IMR-90 (cell line): ENCODE data around the gene SLC7A6. TPM values are rescaled to one million over a fixed set of nuclear protein-coding genes. Genes with fewer than 3 reads are reported as not detected.

Experiments used
- ATAC-seq: fragments of 200-7000 bp; cut with Tn5 transposase; 2 replicates; pipeline ENCODE4 v1.9.1; 2020; ENCODE audit warnings: low read depth, mild to moderate bottlenecking, moderate library complexity
- BruUV-seq: library from RNA; stranded (reverse); fragments of 400-500 nt; replicated peaks from 2 replicates; lab custom pipeline; 2021; lab: Mats Ljungman, UMichigan
- CTCF ChIA-PET: fragments of 300-600 bp; formaldehyde crosslinking; extraction: SDS; loops from one replicate; lab custom pipeline; 2021; ENCODE audit warnings: antibody characterized with exemption; lab: Yijun Ruan, JAX
- POLR2A ChIA-PET: fragments of 300-600 bp; sonication (Branson Sonifier 250); formaldehyde crosslinking; loops from one replicate; lab custom pipeline; 2022; ENCODE audit warnings: antibody characterized with exemption; ENCODE audit not compliant: unreplicated experiment; lab: Charles Lee
- DNase-seq: peaks from one replicate; pipeline ENCODE4 v3.0.0; 2013
- H2AFZ ChIP-seq: replicated peaks from 2 replicates; pipeline ENCODE3; 2013; ENCODE audit warnings: low read length, mild to moderate bottlenecking; ENCODE audit not compliant: poor library complexity
- H2AK5ac ChIP-seq: 2 replicates; pipeline ENCODE4 v1.6.1; 2013; ENCODE audit warnings: low read depth, low read length, inconsistent platforms
- H2AK9ac ChIP-seq: replicated peaks from 2 replicates; pipeline ENCODE3; 2013; ENCODE audit warnings: mild to moderate bottlenecking, low read depth, low read length, moderate library complexity; ENCODE audit not compliant: poor library complexity
- H2BK120ac ChIP-seq: 2 replicates; pipeline ENCODE4 v1.6.1; 2013; ENCODE audit warnings: low read depth, low read length, inconsistent platforms
- H2BK15ac ChIP-seq: 3 replicates; pipeline ENCODE4 v1.6.1; 2013; ENCODE audit warnings: low read depth, low read length, inconsistent platforms
- H2BK20ac ChIP-seq: 2 replicates; pipeline ENCODE4 v1.6.1; 2013; ENCODE audit warnings: low read depth, mild to moderate bottlenecking, inconsistent platforms, low read length, moderate library complexity
- H2BK5ac ChIP-seq: 2 replicates; pipeline ENCODE4 v1.6.1; 2013; ENCODE audit warnings: mild to moderate bottlenecking, low read depth, low read length, inconsistent platforms; ENCODE audit not compliant: poor library complexity, severe bottlenecking
- H3K14ac ChIP-seq: replicated peaks from 2 replicates; pipeline ENCODE4 v1.6.1; 2013; ENCODE audit warnings: low read depth, low read length, inconsistent platforms
- H3K18ac ChIP-seq: 2 replicates; pipeline ENCODE4 v1.6.1; 2013; ENCODE audit warnings: low read depth, low read length, control low read depth
- H3K23ac ChIP-seq: 2 replicates; pipeline ENCODE4 v1.6.1; 2013; ENCODE audit warnings: low read depth, low read length, inconsistent platforms
- H3K27ac ChIP-seq: 2 replicates; pipeline ENCODE4 v1.5.1; 2013; ENCODE audit warnings: mild to moderate bottlenecking, control low read depth, low read length; ENCODE audit not compliant: insufficient read depth
- H3K27me3 ChIP-seq: 2 replicates; pipeline ENCODE4 v1.6.1; 2013; ENCODE audit warnings: low read length; ENCODE audit not compliant: control insufficient read depth, insufficient read depth
- H3K36me3 ChIP-seq: 2 replicates; pipeline ENCODE4 v1.6.1; 2013; ENCODE audit warnings: low read length, mixed read lengths; ENCODE audit not compliant: control insufficient read depth, insufficient read depth
- H3K4ac ChIP-seq: 2 replicates; pipeline ENCODE4 v1.6.1; 2013; ENCODE audit warnings: low read depth, low read length, inconsistent platforms
- H3K4me1 ChIP-seq: 2 replicates; pipeline ENCODE4 v1.6.1; 2013; ENCODE audit warnings: low read length, mixed read lengths; ENCODE audit not compliant: control insufficient read depth, insufficient read depth
- H3K4me2 ChIP-seq: 2 replicates; pipeline ENCODE4 v1.6.1; 2013; ENCODE audit warnings: low read depth, mild to moderate bottlenecking, control low read depth, low read length, moderate library complexity
- H3K4me3 ChIP-seq: 2 replicates; pipeline ENCODE4 v1.5.1; 2013; ENCODE audit warnings: low read depth, mild to moderate bottlenecking, control low read depth, low read length, moderate library complexity; ENCODE audit not compliant: insufficient read depth
- H3K56ac ChIP-seq: 2 replicates; pipeline ENCODE4 v1.6.1; 2013; ENCODE audit warnings: low read length, inconsistent platforms; ENCODE audit not compliant: insufficient read depth; ENCODE audit errors: extremely low read depth
- H3K79me1 ChIP-seq, 2 experiments: 2 replicates each; pipeline ENCODE4 v1.6.1; 2013; ENCODE audit warnings: low read length in 2 of 2, inconsistent platforms in 1 of 2, low read depth in 1 of 2
- H3K9ac ChIP-seq: 2 replicates; pipeline ENCODE4 v1.6.1; 2013; ENCODE audit warnings: low read depth, low read length, control low read depth
- H3K9me1 ChIP-seq: 2 replicates; pipeline ENCODE4 v1.6.1; 2013; ENCODE audit warnings: low read length, inconsistent platforms; ENCODE audit not compliant: insufficient read depth
- H3K9me3 ChIP-seq: 2 replicates; pipeline ENCODE4 v1.6.1; 2013; ENCODE audit warnings: low read length; ENCODE audit not compliant: control insufficient read depth, insufficient read depth
- H4K20me1 ChIP-seq: 2 replicates; pipeline ENCODE4 v1.6.1; 2013; ENCODE audit warnings: low read length, inconsistent platforms; ENCODE audit not compliant: insufficient read depth
- H4K5ac ChIP-seq: 2 replicates; pipeline ENCODE4 v1.6.1; 2013; ENCODE audit warnings: mild to moderate bottlenecking, low read depth, low read length, control low read depth
- H4K8ac ChIP-seq, 2 experiments: 2 replicates each; pipeline ENCODE4 v1.6.1; 2013; ENCODE audit warnings: low read depth in 2 of 2, low read length in 2 of 2, control low read depth in 1 of 2, inconsistent platforms in 1 of 2
- H4K91ac ChIP-seq: 2 replicates; pipeline ENCODE4 v1.6.1; 2013; ENCODE audit warnings: low read depth, low read length, inconsistent platforms; ENCODE audit not compliant: insufficient read depth
- BHLHE40 ChIP-seq: fragments of 150-350 bp; IDR thresholded peaks from 2 replicates; pipeline ENCODE4 v1.6.1; 2016; ENCODE audit warnings: mild to moderate bottlenecking, low read depth, low read length
- CEBPB ChIP-seq: IDR thresholded peaks from 2 replicates; pipeline ENCODE4 v1.6.1; 2012; ENCODE audit warnings: low read depth, low read length, improper control_type of control experiment
- CHD1 ChIP-seq: IDR thresholded peaks from 2 replicates; pipeline ENCODE4 v1.6.1; 2012; ENCODE audit warnings: low read depth, low read length, improper control_type of control experiment
- CTCF ChIP-seq: conservative IDR thresholded peaks from 2 replicates; pipeline ENCODE4 v1.5.1; 2012; ENCODE audit warnings: mild to moderate bottlenecking, low read depth, low read length, improper control_type of control experiment
- ELK1 ChIP-seq: fragments of 150-350 bp; IDR thresholded peaks from 2 replicates; pipeline ENCODE4 v1.6.1; 2016; ENCODE audit warnings: low read depth, mild to moderate bottlenecking, low read length, moderate library complexity, borderline replicate concordance
- FOS ChIP-seq: fragments of 150-350 bp; IDR thresholded peaks from 2 replicates; pipeline ENCODE4 v1.6.1; 2016; ENCODE audit warnings: low read depth, low read length
- MAFK ChIP-seq: IDR thresholded peaks from 2 replicates; pipeline ENCODE4 v1.6.1; 2012; ENCODE audit warnings: low read depth, low read length, improper control_type of control experiment
- MAZ ChIP-seq: IDR thresholded peaks from 2 replicates; pipeline ENCODE4 v1.6.1; 2012; ENCODE audit warnings: low read depth, mild to moderate bottlenecking, low read length, improper control_type of control experiment, moderate library complexity, borderline replicate concordance
- MXI1 ChIP-seq: IDR thresholded peaks from 2 replicates; pipeline ENCODE4 v1.6.1; 2012; ENCODE audit warnings: low read depth, mild to moderate bottlenecking, low read length, moderate library complexity, borderline replicate concordance
- NFE2L2 ChIP-seq: fragments of 150-350 bp; IDR thresholded peaks from 2 replicates; pipeline ENCODE4 v1.6.1; 2016; ENCODE audit warnings: low read depth, mild to moderate bottlenecking, low read length
- RAD21 ChIP-seq: IDR thresholded peaks from 2 replicates; pipeline ENCODE4 v1.6.1; 2012; ENCODE audit warnings: low read length, improper control_type of control experiment
- RCOR1 ChIP-seq: IDR thresholded peaks from 2 replicates; pipeline ENCODE4 v1.6.1; 2012; ENCODE audit warnings: mild to moderate bottlenecking, low read length, improper control_type of control experiment; ENCODE audit not compliant: insufficient replicate concordance
- RFX5 ChIP-seq: IDR thresholded peaks from 2 replicates; pipeline ENCODE4 v1.8.0; 2012; ENCODE audit warnings: low read depth, mild to moderate bottlenecking, low read length, moderate library complexity
- USF2 ChIP-seq: fragments of 150-350 bp; IDR thresholded peaks from 2 replicates; pipeline ENCODE4 v1.6.1; 2017; ENCODE audit warnings: mild to moderate bottlenecking, antibody characterized with exemption, low read length, low read depth
- WGBS, 2 experiments: methylation state at CpG; one replicate each; pipeline versions ENCODE4 v1.1.5 to v1.1.7; 2013; ENCODE audit warnings: missing lambda C conversion rate in 2 of 2; ENCODE audit not compliant: insufficient read length in 1 of 2; ENCODE audit errors: extremely low coverage in 2 of 2; 5-methylcytosine and 5-hydroxymethylcytosine counted together
- dilution Hi-C: fragments of 300-500 bp; cut with HindIII; formaldehyde crosslinking; loops from one replicate; pipeline ENCODE4 v1.14.3; 2018; ENCODE audit warnings: low sequenced_read_pairs; ENCODE audit not compliant: unreplicated experiment
- in situ Hi-C: fragments of 300-500 bp; cut with MboI; formaldehyde crosslinking; loops from 3 replicates; pipeline ENCODE4 v1.14.3; 2019; ENCODE audit warnings: low sequenced_read_pairs, inconsistent platforms, mixed read lengths
- intact Hi-C: fragments of 100-400 bp; cut with micrococcal nuclease; formaldehyde crosslinking; loops from 2 replicates; pipeline ENCODE4 v1.10.0; 2022
- polyA plus RNA-seq, 3 experiments: library from polyadenylated mRNA; depleted of rRNA; stranded (reverse); fragments of >200 nt; gene quantifications; 2 replicates each; pipeline ENCODE4 v1.2.3, GENCODE V29; 2012; ENCODE audit warnings: low replicate concordance in 1 of 3
- total RNA-seq: library from RNA; depleted of rRNA; stranded (reverse); fragments of >200 nt; gene quantifications from 2 replicates; pipeline ENCODE4 v1.2.3, GENCODE V29; 2012

The SLC7A6 gene
- total and polyA plus RNA-seq, 2 of the 4 experiments (the other 2 are of a cell fraction), result 29.4 to 36.1 TPM

GRCh38 chr16:68309799-68310198 is 45.5 kb downstream of the SLC7A6 start:
- Histone ChIP-seq H3K9me1 (no peaks in the 10 kb centered on the region; the same call in 1 of the 2 replicates), H2BK5ac (peak overlapping the region; percentile 18), H2BK120ac (no peak overlapping the region), H3K4me1 (peaks cover 9% of the 10 kb centered on the region), H3K79me1 (peaks cover 26 to 71% of the 10 kb centered on the region in 2 experiments), H2AK9ac (peak overlapping the region; percentile 98), H4K8ac (peak overlapping the region; percentile 51 to 67; a peak in 2 of 4 replicates), H3K9ac (peak overlapping the region; percentile 85), H3K4me2 (peak overlapping the region; percentile 98), H3K4ac (peak overlapping the region; percentile 84), H4K91ac (no peak overlapping the region), H4K20me1 (peaks cover 11% of the 10 kb centered on the region; the same call in 1 of the 2 replicates), H3K9me3 (no peaks in the 10 kb centered on the region), H3K36me3 (peaks cover 17% of the 10 kb centered on the region), H2BK20ac (no peak overlapping the region), H3K27me3 (no peaks in the 10 kb centered on the region), H3K18ac (no peak overlapping the region), H3K27ac (peak overlapping the region; percentile 89), H2AFZ (no peak overlapping the region), H3K14ac (peak overlapping the region; percentile 42), H3K56ac (no peak overlapping the region), H3K23ac (peak overlapping the region; percentile 87; the same call in 1 of the 2 replicates), H2AK5ac (peak overlapping the region; percentile 11; the same call in 1 of the 2 replicates), H4K5ac (no peak overlapping the region; the same call in 1 of the 2 replicates), H2BK15ac (no peak overlapping the region), H3K4me3 (peak overlapping the region; percentile 97)
- CTCF ChIA-PET, result no interaction called here
- dilution Hi-C loops (no loop called here), in situ Hi-C loops (no loop called here), intact Hi-C loops (loop anchor here (2.0 to 5.0 kb wide), 2 partner anchors 19 to 42 kb away; no protein-coding TSS in a partner anchor)
- no peak for DNase-seq
- no peak for ATAC-seq
- BruUV-seq, result no TSS peak
- TF ChIP-seq USF2, result no peak
- no peak for TF ChIP-seq ELK1
- TF ChIP-seq NFE2L2, result no peak
- TF ChIP-seq RCOR1, result no peak
- TF ChIP-seq CHD1, result no peak
- TF ChIP-seq RAD21, result no peak
- no peak for TF ChIP-seq RFX5
- no peak for TF ChIP-seq MAFK
- TF ChIP-seq CEBPB, result no peak
- TF ChIP-seq FOS, result no peak
- TF ChIP-seq CTCF, result no peak
- no peak for TF ChIP-seq MAZ
- TF ChIP-seq MXI1, result no peak
- no peak for TF ChIP-seq BHLHE40
- 68% methylated on average over 4 of the region's 6 CpGs; no CpG with 5 or more reads in 1 of the 2 experiments for WGBS, 2 experiments
- POLR2A ChIA-PET, result no interaction called here
